Smooth muscle cell (in vitro differentiated cells): ENCODE results near the gene MZF1. TPM values are rescaled to one million over a fixed set of nuclear protein-coding genes. Genes with fewer than 3 reads are reported as not detected.
A peak's percentile ranks its signal among the peaks of the same experiment; 100 is the strongest.

Source experiments
- DNase-seq: peaks from one replicate; lab custom pipeline; 2025; ENCODE audit not compliant: unreplicated experiment; lab: John Stamatoyannopoulos, UW
- H2AFZ ChIP-seq: fragments of 200-600 bp; sonication (generic); 2 replicates; pipeline ENCODE4 v1.6.0; 2016; ENCODE audit warnings: antibody characterized with exemption, low read depth, mild to moderate bottlenecking
- H3F3A ChIP-seq: fragments of 200-600 bp; sonication (generic); 2 replicates; pipeline ENCODE4 v1.6.0; 2017; ENCODE audit warnings: antibody characterized with exemption, low read depth
- H3K27ac ChIP-seq: fragments of 200-600 bp; sonication (generic); 2 replicates; pipeline ENCODE4 v1.5.1; 2016; ENCODE audit warnings: low read depth, mild to moderate bottlenecking
- H3K27me3 ChIP-seq: fragments of 200-600 bp; sonication (generic); 2 replicates; pipeline ENCODE4 v1.6.1; 2016; ENCODE audit warnings: low read depth, mild to moderate bottlenecking
- H3K36me3 ChIP-seq: fragments of 200-600 bp; sonication (generic); 2 replicates; pipeline ENCODE4 v1.5.1; 2016; ENCODE audit warnings: low read depth
- H3K4me1 ChIP-seq: fragments of 200-600 bp; sonication (generic); 2 replicates; pipeline ENCODE4 v1.5.1; 2016; ENCODE audit warnings: low read depth
- H3K4me2 ChIP-seq: fragments of 200-600 bp; sonication (generic); 2 replicates; pipeline ENCODE4 v1.6.0; 2016; ENCODE audit warnings: mild to moderate bottlenecking
- H3K4me3 ChIP-seq: fragments of 200-600 bp; sonication (generic); 2 replicates; pipeline ENCODE4 v1.5.1; 2016; ENCODE audit warnings: mild to moderate bottlenecking
- H3K79me2 ChIP-seq: fragments of 200-600 bp; sonication (generic); 2 replicates; pipeline ENCODE4 v1.6.0; 2016; ENCODE audit warnings: low read depth, mild to moderate bottlenecking
- H3K9ac ChIP-seq: fragments of 200-600 bp; sonication (generic); 2 replicates; pipeline ENCODE4 v1.6.0; 2016; ENCODE audit warnings: low read depth
- H3K9me3 ChIP-seq: fragments of 200-600 bp; sonication (generic); replicated peaks from 2 replicates; pipeline ENCODE4 v1.5.1; 2016; ENCODE audit warnings: low read depth
- H4K20me1 ChIP-seq: fragments of 200-600 bp; sonication (generic); 2 replicates; pipeline ENCODE4 v1.6.0; 2016; ENCODE audit warnings: low read depth
- CTCF ChIP-seq: fragments of 200-600 bp; sonication (generic); IDR thresholded peaks from 2 replicates; pipeline ENCODE4 v1.5.1; 2017; ENCODE audit warnings: borderline replicate concordance, mild to moderate bottlenecking, antibody characterized with exemption; ENCODE audit not compliant: insufficient read depth, poor library complexity, severe bottlenecking
- WGBS: methylation state at CpG from one replicate; pipeline ENCODE4 v1.1.7; 2016; ENCODE audit warnings: low lambda C conversion rate; 5-methylcytosine and 5-hydroxymethylcytosine counted together
- polyA plus RNA-seq: library from polyadenylated mRNA; unstranded; fragments of >200 nt; fragmentation: Nextera tagmentation; extraction: Ambion mirVana; gene quantifications from 2 replicates; pipeline ENCODE4 v1.2.1, GENCODE V29; 2016
- total RNA-seq: library from RNA; depleted of rRNA; stranded (reverse); fragments of >200 nt; gene quantifications from 2 replicates; pipeline ENCODE4 v1.2.3, GENCODE V29; 2014

The MZF1 gene
- total and polyA plus RNA-seq, 2 experiments from 2014 or later, result 10.2 to 18.7 TPM

- Histone ChIP-seq H3K79me2 (peaks cover 15% of the 10 kb centered on the region), H3F3A (peaks cover 12% of the 10 kb centered on the region), H3K4me3 (no peak overlapping the region), H4K20me1 (peaks cover 20% of the 10 kb centered on the region), H3K27me3 (no peaks in the 10 kb centered on the region), H3K4me2 (no peak overlapping the region), H3K9ac (no peak overlapping the region), H3K4me1 (peaks cover 17% of the 10 kb centered on the region), H3K9me3 (no peaks in the 10 kb centered on the region), H3K36me3 (no peaks in the 10 kb centered on the region), H3K27ac (no peak overlapping the region), H2AFZ (no peak overlapping the region)
- WGBS, result 95% methylated on average over 16 of the region's 16 CpGs
- no peak for DNase-seq
- TF ChIP-seq CTCF, result no peak
These were observed 11.6 kb downstream of the MZF1 start for GRCh38 chr19:58561373-58562121.

GRCh38 chr19:58560921-58561320 lies 12.2 kb downstream of the MZF1 start:
- peaks cover 17% of the 10 kb centered on the region for H3K4me1 ChIP-seq
- H3K9ac ChIP-seq, result no peak overlapping the region
- H3K4me2 ChIP-seq, result no peak overlapping the region
- H4K20me1 ChIP-seq, result peaks cover 20% of the 10 kb centered on the region
- peaks cover 17% of the 10 kb centered on the region for H3F3A ChIP-seq
- no peak for DNase-seq
- H3K79me2 ChIP-seq, result peaks cover 22% of the 10 kb centered on the region
- H3K9me3 ChIP-seq, result no peaks in the 10 kb centered on the region
- no peak overlapping the region for H3K27ac ChIP-seq
- H2AFZ ChIP-seq, result no peak overlapping the region
- no peak for TF ChIP-seq CTCF
- H3K27me3 ChIP-seq, result no peaks in the 10 kb centered on the region
- no peak overlapping the region for H3K4me3 ChIP-seq
- H3K36me3 ChIP-seq, result no peaks in the 10 kb centered on the region

GRCh38 chr19:58560007-58560887 lies 12.9 kb downstream of the MZF1 start:
- H3K9ac ChIP-seq, result peak overlapping the region; percentile 34
- peaks cover 17% of the 10 kb centered on the region for H3K4me1 ChIP-seq
- no peak overlapping the region for H2AFZ ChIP-seq
- WGBS, result 93% methylated on average over 8 of the region's 8 CpGs
- peaks cover 20% of the 10 kb centered on the region for H4K20me1 ChIP-seq
- no peak for DNase-seq
- peaks cover 27% of the 10 kb centered on the region for H3K79me2 ChIP-seq
- H3K27me3 ChIP-seq, result no peaks in the 10 kb centered on the region
- no peaks in the 10 kb centered on the region for H3K36me3 ChIP-seq
- H3K27ac ChIP-seq, result peak overlapping the region; percentile 98
- H3K9me3 ChIP-seq, result no peaks in the 10 kb centered on the region
- H3K4me2 ChIP-seq, result peak overlapping the region; percentile 94
- TF ChIP-seq CTCF, result no peak
- peaks cover 17% of the 10 kb centered on the region for H3F3A ChIP-seq
- H3K4me3 ChIP-seq, result peak overlapping the region; percentile 62
